Measurements from ENCODE around the gene CHST9.

DNA sequence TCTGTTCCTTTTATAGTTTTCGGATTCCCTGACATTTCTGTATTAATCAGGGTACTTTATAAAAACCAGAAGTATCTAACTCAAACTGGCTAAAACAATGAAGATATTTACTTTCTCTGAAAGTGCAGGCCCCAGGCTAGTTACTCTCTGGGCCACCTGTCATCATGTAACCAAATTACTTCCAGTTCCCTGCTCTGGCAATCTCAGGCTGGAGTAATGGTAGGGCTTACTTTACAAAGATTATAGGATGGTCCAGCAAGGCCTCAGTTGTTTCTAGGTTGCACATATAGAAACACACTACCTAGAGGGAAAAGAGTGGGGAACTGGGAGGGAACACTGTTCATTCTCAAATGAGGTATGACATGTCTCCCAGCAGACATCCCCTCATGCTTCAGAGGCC, 74.8 kb downstream of the CHST9 start:
- TF ChIP-seq, protein P1, sequence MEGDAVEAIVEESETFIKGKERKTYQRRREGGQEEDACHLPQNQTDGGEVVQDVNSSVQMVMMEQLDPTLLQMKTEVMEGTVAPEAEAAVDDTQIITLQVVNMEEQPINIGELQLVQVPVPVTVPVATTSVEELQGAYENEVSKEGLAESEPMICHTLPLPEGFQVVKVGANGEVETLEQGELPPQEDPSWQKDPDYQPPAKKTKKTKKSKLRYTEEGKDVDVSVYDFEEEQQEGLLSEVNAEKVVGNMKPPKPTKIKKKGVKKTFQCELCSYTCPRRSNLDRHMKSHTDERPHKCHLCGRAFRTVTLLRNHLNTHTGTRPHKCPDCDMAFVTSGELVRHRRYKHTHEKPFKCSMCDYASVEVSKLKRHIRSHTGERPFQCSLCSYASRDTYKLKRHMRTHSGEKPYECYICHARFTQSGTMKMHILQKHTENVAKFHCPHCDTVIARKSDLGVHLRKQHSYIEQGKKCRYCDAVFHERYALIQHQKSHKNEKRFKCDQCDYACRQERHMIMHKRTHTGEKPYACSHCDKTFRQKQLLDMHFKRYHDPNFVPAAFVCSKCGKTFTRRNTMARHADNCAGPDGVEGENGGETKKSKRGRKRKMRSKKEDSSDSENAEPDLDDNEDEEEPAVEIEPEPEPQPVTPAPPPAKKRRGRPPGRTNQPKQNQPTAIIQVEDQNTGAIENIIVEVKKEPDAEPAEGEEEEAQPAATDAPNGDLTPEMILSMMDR (IDR thresholded peaks at IDR 0.05; ENCODE audit: low read depth, low read length, poor library complexity, severe bottlenecking): no peak
- no peak for TF ChIP-seq EZH2phosphoT487 (IDR thresholded peaks at IDR 0.05; ENCODE audit: borderline replicate concordance, low read length)

Measured in DOHH2 (cell line).